DND-41 (cell line): ENCODE data around the gene DHX38.

Experiments used
- ATAC-seq: fragments of 200-7000 bp; cut with Tn5 transposase; 3 replicates; pipeline ENCODE4 v1.9.1; 2021; ENCODE audit warnings: low read depth; ENCODE audit not compliant: insufficient read depth
- DNase-seq: peaks from one replicate; pipeline ENCODE4 v3.0.0-alpha.2; 2020
- H2AFZ ChIP-seq: 2 replicates; pipeline ENCODE4 v1.6.0; 2012; ENCODE audit warnings: low read depth, low read length
- H3K27ac ChIP-seq: 2 replicates; pipeline ENCODE4 v1.5.1; 2012; ENCODE audit warnings: low read length, inconsistent platforms
- H3K27me3 ChIP-seq: fragments of 200-600 bp; sonication (generic); 2 replicates; pipeline ENCODE4 v1.6.0; 2012; ENCODE audit warnings: low read length, mild to moderate bottlenecking, inconsistent platforms; ENCODE audit not compliant: insufficient read depth, poor library complexity
- H3K36me3 ChIP-seq: 2 replicates; pipeline ENCODE4 v1.5.1; 2012; ENCODE audit warnings: low read length, inconsistent platforms; ENCODE audit not compliant: insufficient read depth
- H3K4me1 ChIP-seq: 2 replicates; pipeline ENCODE4 v1.5.1; 2012; ENCODE audit warnings: mild to moderate bottlenecking, low read length; ENCODE audit not compliant: insufficient read depth
- H3K4me2 ChIP-seq: 2 replicates; pipeline ENCODE4 v1.6.0; 2012; ENCODE audit warnings: mild to moderate bottlenecking, moderate library complexity, low read length, inconsistent platforms; ENCODE audit not compliant: insufficient read depth
- H3K4me3 ChIP-seq, 2 experiments: fragments of 200-600 bp in 1 of 2; shearing (Covaris generic) in 1 of 2; 2 replicates each; pipeline ENCODE4 v1.5.1; 2012 to 2016; ENCODE audit warnings: inconsistent platforms in 2 of 2, low read length in 2 of 2, mild to moderate bottlenecking in 2 of 2, low read depth in 1 of 2, moderate library complexity in 1 of 2
- H3K79me2 ChIP-seq: 2 replicates; pipeline ENCODE4 v1.6.0; 2012; ENCODE audit warnings: low read length, inconsistent platforms; ENCODE audit not compliant: insufficient read depth
- H3K9ac ChIP-seq: 2 replicates; pipeline ENCODE4 v1.6.0; 2012; ENCODE audit warnings: low read depth, mild to moderate bottlenecking, inconsistent platforms, low read length, moderate library complexity
- H3K9me3 ChIP-seq: 2 replicates; pipeline ENCODE4 v1.5.1; 2012; ENCODE audit warnings: low read length, moderate library complexity, mild to moderate bottlenecking, inconsistent platforms; ENCODE audit not compliant: insufficient read depth, severe bottlenecking
- H4K20me1 ChIP-seq: 2 replicates; pipeline ENCODE4 v1.6.0; 2012; ENCODE audit warnings: low read length; ENCODE audit not compliant: insufficient read depth
- EZH2 ChIP-seq: IDR thresholded peaks from 3 replicates; pipeline ENCODE4 v1.6.1; 2012; ENCODE audit warnings: borderline replicate concordance, low read depth, mild to moderate bottlenecking, moderate library complexity, low read length, inconsistent platforms; ENCODE audit not compliant: severe bottlenecking
- TF ChIP-seq, protein P1 (sequence below): IDR thresholded peaks from 2 replicates; pipeline ENCODE4 v1.5.1; 2012; ENCODE audit warnings: borderline replicate concordance, low read length, moderate library complexity, mild to moderate bottlenecking; ENCODE audit not compliant: poor library complexity, severe bottlenecking; ENCODE audit errors: extremely low read depth

Gene DHX38

DNA sequence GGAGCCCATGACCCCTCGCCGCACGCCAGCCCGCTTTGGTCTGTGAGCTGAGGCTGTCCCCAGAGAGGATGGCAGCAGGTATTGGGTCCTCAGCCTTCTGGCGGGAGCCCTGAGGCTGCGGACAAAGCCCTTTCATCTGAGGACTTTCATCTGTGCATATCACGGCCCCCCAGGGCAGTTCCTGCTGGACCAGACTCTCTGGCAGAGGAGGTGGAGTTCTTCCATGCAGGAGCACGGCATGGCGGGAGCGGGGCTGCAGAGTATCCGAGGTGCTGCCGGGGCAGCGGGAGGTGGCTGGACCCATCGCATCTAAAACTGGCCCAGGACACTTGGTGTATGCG, 18.8 kb downstream of the DHX38 start:
- no peaks in the 10 kb centered on the region for H3K9me3 ChIP-seq
- DNase-seq (no peak), ATAC-seq (no peak)
- no peaks in the 10 kb centered on the region for H3K79me2 ChIP-seq
- TF ChIP-seq EZH2 = no peak
- TF ChIP-seq, protein P1, sequence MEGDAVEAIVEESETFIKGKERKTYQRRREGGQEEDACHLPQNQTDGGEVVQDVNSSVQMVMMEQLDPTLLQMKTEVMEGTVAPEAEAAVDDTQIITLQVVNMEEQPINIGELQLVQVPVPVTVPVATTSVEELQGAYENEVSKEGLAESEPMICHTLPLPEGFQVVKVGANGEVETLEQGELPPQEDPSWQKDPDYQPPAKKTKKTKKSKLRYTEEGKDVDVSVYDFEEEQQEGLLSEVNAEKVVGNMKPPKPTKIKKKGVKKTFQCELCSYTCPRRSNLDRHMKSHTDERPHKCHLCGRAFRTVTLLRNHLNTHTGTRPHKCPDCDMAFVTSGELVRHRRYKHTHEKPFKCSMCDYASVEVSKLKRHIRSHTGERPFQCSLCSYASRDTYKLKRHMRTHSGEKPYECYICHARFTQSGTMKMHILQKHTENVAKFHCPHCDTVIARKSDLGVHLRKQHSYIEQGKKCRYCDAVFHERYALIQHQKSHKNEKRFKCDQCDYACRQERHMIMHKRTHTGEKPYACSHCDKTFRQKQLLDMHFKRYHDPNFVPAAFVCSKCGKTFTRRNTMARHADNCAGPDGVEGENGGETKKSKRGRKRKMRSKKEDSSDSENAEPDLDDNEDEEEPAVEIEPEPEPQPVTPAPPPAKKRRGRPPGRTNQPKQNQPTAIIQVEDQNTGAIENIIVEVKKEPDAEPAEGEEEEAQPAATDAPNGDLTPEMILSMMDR = no peak
- H4K20me1 ChIP-seq = no peaks in the 10 kb centered on the region
- no peaks in the 10 kb centered on the region for H3K27me3 ChIP-seq
- H2AFZ ChIP-seq = no peak overlapping the region
- H3K36me3 ChIP-seq = peaks cover 55% of the 10 kb centered on the region
- H3K27ac ChIP-seq = no peak overlapping the region
- H3K4me3 ChIP-seq = no peak overlapping the region
- no peaks in the 10 kb centered on the region for H3K4me1 ChIP-seq
- H3K4me2 ChIP-seq = no peak overlapping the region
- H3K9ac ChIP-seq = no peak overlapping the region

DNA sequence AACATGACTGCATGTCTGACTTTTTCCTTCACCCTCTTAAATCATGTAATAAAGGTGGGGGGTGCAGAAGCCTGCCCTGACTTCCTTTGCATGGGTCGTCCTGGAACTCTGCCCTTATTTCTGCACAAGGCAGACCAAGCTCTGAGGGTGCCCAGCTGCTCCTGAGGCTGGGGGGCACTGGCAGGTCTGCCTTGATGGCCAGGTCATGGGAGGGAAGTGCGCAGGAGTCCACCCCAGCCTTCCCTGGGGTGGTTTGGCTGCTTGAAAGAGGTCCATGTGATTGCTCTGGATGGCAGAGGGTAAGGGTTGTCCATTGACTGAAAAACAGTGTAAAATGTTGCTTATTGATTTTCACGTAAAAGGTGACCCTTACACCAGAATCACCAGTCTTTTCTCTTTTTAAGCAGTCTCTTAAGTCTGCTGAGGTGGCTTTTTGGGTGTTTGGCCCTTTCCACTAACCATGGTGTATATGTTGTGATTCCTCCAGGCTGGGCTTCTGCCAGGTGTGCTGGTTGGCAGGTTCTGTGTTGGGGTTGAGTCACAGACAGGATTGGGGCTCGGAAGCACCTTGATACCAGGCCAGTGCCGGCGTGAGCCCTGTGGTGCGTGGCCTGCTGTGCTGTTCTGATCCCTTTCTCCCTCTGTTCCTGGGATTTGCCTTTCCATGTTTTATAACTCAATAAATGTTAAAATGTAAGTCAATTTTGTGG, 19.4 kb downstream of the DHX38 start:
- Histone ChIP-seq H3K27ac (no peak overlapping the region), H3K9ac (no peak overlapping the region), H3K4me1 (no peaks in the 10 kb centered on the region), H3K4me2 (no peak overlapping the region), H4K20me1 (no peaks in the 10 kb centered on the region), H3K9me3 (no peaks in the 10 kb centered on the region), H3K79me2 (no peaks in the 10 kb centered on the region), H2AFZ (no peak overlapping the region), H3K27me3 (no peaks in the 10 kb centered on the region), H3K4me3 (no peak overlapping the region), H3K36me3 (peaks cover 49% of the 10 kb centered on the region)
- ATAC-seq (no peak), DNase-seq (no peak)
- TF ChIP-seq, protein P1 = no peak
- no peak for TF ChIP-seq EZH2

DNA sequence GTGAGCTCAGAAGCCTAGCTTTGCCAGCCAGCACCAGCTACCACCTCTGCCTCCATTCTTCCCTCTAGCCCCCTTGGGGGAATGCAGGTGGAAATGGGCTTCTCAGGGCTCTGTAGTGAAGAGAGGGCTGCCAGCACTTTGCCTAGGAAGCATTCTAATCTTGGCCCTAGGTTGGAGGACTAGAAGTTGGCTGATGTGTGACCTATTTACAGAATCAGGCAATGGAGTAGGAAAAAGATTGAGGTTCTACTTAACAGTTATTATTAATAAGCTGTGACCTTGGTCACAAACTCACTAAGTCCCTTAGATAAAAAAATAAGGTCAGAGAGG, 19.9 kb downstream of the DHX38 start:
- no peaks in the 10 kb centered on the region for H3K9me3 ChIP-seq

More for the DNA sequence above, 19.9 kb downstream of the DHX38 start:
- ATAC-seq = no peak
- Histone ChIP-seq H3K36me3 (peaks cover 44% of the 10 kb centered on the region), H3K27me3 (no peaks in the 10 kb centered on the region), H3K27ac (no peak overlapping the region), H3K4me2 (no peak overlapping the region), H2AFZ (no peak overlapping the region), H3K4me3 (no peak overlapping the region), H4K20me1 (no peaks in the 10 kb centered on the region), H3K4me1 (no peaks in the 10 kb centered on the region), H3K79me2 (no peaks in the 10 kb centered on the region), H3K9ac (no peak overlapping the region)
- TF ChIP-seq, protein P1 = no peak
- TF ChIP-seq EZH2 = no peak
- DNase-seq = no peak
